ENCODE results near the gene UBTD1.
A peak's percentile ranks its signal among the peaks of the same experiment; 100 is the strongest.
"Not testable (repeated sequence)": the region's sequence is repeated elsewhere in the genome, so short reads cannot be mapped to it uniquely, and the experiment has no call there.

The UBTD1 gene

DNA sequence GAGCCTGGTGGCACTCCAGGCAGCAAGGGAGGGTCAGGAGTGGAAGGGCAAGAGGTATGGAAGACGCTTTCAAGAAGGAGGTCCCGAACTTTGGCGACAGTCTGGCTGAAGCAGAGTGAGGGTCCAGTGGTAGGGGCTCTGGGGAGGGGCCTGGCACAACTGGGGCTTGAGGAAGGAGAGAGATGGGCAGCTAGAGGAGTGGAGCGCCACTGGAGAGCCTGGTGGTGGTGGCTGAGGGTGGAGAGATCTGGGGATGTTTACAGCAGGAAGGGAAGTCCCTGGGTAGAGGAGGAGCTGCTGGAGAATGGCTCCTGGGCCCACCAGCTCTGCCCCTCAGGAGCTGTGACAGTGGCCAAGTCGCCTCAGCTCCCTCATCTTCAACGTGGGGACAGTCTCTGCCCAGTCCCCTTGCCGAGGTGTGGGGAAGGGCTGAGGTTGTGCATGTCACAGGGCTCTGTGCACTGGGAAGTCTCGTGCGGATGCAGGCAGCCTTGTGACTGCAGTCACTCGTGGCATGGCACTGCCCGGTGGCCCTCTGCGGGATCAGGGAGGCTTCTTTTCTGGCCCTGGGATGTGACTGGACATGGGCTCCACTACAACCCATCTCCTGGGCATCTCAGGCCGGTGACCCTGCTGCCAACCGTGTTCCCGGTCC is 18.5 kb downstream of the UBTD1 start:
- DNase-seq: no peak

DNA sequence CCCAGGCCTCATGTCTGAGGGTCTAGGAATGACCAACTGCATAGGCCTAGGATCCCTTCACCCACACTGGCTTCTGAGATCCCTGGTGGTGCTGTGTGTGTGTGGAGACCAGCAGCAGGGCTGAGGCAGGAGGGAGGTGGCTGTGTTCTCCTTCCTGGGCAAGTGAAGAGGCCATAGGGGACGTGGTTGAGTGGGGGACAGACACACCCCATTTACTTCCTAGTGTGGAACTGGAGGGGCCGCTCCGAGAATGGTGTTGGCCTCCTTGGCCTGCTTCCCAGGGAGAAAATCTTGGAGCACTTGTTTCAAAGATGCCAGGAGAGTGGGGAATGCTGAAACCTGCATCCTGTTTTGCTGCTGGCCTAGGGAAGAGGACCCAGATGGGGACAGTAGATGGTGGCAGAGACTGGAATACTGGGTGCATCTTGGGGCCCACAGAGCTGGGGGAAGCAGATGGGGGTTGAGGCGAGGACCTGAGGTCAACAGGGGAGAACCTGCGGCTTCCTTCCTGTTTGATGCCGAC is 19.1 kb downstream of the UBTD1 start:
- DNase-seq: no peak

DNA sequence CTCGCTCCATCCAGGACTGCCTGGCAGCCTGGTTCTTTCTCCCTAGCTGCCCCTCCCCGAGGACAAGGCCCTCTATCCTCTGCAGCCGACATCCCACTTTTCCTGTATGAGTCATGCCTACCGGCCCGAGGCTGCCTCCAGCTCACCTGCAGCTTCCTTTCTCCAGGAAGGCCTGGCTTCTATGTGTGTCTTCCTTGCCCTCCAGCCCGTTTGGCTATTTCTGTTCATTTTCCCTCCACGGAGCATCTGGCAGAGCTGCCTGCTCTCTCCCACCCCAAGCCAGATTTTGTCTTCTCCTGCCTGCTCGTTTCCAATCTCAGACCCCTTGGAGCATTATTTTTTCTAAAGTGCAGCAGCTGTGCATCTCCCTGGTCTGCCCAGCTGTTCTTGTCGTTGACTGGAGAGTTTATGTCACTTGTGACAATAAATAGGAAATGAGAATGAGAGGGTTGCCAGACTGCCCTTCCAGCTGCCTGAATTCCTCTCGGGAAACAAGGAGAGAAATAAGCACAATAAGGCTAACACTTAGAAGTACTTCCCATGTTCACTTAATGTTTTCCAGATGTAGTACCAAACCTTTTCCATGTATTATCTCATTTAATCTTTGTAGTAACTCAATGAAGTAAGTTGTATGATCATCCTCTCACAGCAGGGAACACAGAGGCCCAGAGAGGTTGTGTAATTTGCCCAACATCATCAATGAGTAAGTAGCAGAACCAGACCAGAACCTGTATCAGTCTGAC is 19.7 kb downstream of the UBTD1 start:
- DNase-seq: peak; percentile 36

DNA sequence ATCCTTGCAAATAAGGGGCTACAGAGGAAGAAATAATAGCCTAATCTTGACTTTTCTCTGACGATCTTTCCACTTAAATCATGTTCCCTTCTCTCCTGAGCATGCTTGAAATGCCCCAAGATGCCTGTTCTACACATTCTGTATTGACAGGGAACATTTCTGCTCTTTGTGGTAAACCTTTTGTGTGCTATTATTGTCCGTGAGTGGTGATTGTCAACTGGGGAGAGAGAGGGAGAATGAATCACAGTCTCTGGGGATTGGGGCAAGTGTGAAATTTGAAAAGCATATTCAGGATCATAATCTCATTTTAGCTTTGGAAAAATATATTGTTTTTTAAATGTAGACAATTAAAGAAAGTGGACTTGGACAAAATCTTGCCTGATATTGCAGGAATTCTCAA is 20.6 kb downstream of the UBTD1 start:
- DNase-seq: no peak

DNA sequence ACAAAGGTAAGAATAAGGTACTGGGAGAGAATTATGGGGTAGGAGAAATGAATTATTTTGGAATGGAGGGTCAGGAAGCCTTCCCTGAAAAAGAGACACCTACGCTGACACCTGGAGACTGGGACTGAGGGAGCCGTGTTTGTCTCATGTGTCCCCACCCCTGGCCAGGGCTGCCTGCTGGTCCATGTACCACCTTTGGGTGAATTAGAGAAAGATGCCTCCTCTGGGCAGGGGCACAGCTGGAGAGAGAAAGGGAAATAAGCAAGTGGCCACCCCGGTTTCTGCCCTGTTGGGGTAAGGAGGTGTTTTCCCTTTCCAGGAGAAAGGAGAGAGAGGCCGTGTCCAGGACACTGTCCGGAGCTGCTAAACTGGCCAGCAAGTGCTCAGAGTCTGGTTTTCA is 21.8 kb downstream of the UBTD1 start:
- DNase-seq: no peak

DNA sequence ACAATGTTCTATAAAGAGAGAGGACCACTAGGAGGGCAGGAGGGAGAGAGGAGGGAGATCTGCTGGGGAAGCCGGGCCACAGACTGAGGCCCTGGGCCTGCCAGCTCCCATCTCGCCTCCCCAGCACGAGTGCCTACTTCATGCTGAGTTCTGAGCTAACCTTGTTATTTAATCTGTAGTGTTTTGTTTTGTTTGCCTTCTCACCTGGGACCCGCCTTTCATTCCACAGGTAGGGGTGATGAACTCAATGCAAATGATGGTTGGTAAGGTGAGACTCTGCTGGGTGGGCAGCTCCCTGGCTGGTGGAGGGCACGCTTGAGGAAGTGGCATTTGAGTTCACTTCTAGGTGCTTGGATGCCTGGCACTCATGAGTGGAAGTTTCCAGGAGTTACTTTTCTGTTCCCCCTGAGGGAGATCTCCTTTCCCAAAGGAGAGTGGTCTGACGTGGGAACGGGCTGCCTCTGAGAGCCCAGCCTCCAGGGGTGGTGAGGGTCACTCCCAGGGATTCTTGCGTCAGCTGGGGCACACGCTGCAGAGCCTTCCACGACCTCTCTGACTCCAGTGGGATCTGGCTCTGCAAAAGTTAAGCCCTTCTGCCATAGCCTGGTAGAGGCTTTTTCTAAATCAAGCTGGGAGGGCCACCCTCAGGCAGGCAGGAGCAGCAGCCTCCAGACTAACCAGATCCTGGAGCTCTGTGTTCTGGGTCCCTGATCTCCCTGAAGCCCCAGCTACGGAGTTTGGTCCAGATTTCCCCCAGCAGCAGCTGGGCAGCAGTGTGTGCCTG is 22.4 kb downstream of the UBTD1 start:
- DNase-seq: no peak

DNA sequence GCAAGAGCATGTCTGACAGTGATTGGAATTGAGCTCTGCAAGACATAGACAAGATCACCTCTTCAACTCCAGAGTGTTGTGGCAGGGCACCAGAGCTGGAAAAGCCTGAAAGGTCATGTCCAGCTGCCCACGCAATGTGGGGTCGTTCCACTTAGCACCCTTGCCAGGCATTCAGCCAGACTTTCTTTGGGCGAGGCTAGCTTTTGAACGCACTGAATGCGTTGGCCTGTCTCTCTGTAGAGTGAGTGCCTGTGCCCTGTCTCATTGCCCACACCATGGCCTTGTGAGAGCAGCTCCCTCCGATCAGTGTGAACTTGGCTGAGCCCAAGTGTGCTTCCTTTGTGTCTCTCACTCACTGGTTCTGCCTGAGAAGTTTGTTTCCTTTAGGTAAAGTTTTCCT is 23.3 kb downstream of the UBTD1 start:
- DNase-seq: no peak

DNA sequence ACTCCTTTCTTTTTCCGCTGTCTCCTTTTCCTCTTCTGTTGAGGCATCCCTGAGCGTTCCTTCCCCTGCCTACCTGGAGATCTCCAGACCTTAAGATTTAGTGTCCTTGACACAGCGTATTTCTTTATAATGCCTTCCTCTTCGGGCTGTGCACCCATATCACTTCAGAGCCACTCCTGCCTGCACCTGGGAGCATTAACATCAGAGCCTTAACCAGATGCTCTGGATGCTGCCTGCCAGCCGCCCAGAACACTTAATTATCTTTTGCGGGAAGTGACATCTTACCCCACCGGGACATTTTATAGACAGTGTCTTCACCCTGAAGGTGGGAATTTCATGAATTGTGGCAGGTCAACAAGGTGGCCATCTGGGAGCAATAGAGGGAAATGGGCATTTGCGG is 24.2 kb downstream of the UBTD1 start:
- DNase-seq: no peak

DNA sequence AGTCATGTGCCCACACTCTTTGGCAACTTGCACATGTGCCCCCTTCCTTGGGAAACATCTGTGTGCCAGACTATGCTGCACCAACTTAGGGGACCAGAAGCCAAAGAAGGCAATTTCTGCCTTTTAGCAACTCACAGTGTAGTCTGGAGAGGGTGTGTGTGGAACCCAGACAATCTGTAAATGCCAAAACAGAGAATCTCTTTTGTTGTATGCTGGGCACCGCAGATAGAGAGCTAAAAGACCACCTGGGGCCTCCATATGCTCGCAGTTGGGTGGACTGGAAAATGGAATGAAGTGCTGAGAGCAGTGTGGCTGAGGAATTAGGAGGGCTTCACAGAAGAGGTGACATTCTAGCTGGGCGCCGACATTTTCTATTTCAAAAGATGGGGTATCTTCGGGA is 26.4 kb downstream of the UBTD1 start:
- DNase-seq: no peak

DNA sequence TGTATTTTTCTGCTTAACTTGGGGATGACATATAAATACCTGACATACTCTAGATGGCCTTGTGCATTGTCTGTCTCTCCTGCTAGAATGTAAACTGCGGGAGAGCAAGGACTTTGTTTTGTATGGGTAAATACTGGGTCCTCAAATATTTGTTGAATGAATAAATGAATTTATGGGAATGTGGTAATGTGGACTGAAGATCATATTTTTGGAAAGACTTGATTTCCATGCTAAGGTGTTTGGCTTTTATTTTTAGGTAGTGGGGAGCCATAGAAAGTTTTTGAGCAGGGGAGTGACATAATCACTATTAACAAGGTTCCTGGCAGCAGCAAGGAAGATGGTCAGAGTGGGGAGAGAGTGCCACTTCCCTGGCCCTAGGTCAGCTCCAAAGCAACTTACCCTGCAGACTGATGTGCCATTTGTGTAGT is 27.0 kb downstream of the UBTD1 start:
- no peak for DNase-seq

DNA sequence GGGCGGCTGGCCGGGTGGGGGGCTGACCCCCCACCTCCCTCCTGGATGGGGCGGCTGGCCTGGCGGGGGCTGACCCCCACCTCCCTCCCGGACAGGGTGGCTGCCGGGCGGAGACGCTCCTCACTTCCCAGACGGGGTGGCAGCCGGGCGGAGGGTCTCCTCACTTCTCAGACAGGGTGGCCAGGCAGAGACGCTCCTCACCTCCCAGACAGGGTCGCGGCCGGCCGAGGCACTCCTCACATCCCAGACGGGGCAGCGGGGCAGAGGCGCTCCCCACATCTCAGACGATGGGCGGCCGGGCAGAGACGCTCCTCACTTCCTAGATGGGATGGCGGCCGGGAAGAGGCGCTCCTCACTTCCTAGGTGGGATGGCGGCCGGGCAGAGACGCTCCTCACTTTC is 30.2 kb downstream of the UBTD1 start:
- not testable (repeated sequence) for DNase-seq

DNA sequence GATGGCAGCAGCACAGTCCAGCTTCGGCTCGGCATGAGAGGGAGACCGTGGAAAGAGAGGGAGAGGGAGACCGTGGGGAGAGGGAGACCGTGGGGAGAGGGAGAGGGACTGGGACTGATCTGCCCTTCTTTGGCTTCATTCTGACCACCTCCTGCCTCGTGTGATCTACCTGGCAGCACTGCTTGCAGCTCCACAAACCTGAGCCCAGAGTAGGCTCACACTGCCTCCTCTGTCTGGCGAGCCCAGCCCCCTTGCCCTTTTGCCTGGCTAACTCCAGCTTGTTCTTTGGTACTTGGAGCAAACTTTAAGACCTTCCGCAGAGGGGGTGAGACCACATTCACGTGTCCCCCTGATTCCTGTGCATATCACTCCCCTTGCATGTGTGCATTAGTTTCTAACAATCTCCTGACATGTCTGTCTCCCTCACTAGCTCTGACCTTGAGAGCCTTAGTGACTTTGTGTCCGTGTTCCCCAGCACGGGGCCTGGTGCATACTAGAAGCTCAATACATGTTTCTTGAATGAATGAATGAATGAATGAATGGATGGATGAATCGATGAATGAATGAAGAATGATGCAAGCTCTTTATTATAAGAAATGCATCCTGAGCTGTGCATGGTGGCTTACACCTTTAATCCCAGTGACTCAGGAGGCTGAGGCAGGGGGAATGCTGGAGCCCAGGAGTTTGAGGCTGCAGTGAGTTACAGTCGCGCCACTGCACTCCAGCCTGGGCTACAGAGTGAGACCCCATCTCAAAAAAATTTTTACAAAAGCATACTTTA is 31.2 kb downstream of the UBTD1 start:
- DNase-seq: no peak

DNA sequence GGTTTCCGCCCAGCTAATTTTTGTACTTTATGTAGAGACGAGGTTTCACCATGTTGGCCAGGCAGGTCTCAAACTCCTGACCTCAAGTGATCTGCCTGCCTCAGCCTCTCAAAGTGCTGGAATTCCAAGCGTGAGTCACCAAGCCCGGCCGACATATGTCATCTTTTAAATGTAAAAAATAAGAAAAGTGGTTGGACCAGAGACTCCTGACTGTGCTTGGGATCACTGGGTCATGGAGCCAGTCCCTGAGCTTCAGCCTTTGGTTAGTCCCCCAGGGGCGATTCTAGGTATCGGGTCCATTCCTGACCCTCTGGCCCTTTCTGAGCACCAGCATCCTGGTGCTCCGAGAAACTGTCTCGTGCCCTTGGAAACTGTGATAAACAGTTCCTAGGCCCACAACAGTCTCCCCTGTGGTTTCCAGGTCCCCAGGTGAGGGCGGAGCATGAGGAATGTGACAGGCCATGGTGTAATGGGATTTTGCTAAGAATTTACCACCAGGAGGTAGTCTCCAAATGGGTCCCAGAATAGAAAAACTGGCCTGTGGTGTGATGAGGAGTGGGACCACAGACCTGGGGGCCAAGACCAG is 32.8 kb downstream of the UBTD1 start:
- no peak for DNase-seq

DNA sequence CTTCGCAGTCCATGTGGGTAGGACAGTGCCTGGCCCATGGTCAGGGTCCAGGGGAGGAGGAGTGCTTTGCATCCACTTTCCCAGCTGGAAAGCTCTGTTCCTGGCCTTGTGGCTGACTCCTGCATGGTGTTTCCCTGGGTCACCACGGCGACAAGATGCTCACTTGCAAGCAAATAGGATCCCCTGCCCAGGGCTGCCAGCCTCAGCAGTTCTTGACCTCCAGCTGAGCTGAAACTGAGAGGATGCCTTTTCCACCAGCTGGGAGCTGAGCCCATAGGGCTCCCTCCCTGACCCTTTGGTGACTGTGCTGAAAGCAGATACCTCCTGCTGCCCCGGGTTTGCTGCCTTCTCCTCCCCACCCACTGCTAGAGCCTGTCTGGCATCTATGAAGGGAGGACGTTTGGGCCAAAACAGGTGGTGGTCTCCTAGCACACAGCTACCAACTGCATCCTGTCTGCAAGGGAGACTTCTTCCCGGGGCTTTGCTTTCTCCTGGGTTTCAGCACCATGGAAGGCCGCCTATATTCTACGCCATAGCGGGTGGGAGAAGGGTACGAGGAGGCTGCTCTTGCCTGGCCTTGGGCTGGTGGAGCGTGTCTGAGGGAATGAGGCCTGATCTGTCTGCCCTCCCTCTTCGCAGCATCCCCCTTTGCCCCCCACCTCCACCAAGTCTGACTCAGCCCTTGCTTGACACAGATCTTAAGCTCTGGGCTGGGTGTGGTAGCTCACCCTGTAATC is 34.4 kb downstream of the UBTD1 start:
- no peak for DNase-seq

DNA sequence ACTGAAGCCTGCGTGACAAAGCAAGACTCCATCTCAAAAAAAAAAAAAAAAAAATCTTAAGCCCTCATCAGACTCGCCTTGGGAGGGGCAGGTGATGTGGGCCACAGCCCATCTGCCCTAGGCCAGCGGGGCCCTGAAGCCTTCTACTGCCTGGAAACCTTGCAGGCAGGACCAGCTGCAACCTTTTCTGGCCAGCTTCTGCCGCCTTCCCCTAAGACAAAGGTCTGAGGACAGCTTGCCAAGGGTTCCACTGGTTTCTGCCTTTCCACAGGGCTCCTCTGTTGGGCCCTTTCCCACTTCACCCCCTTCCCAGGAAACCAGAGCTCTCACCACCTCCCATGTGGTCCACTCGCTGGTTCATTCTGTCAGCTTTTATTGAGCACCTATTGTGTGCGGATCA is 35.2 kb downstream of the UBTD1 start:
- DNase-seq: no peak

DNA sequence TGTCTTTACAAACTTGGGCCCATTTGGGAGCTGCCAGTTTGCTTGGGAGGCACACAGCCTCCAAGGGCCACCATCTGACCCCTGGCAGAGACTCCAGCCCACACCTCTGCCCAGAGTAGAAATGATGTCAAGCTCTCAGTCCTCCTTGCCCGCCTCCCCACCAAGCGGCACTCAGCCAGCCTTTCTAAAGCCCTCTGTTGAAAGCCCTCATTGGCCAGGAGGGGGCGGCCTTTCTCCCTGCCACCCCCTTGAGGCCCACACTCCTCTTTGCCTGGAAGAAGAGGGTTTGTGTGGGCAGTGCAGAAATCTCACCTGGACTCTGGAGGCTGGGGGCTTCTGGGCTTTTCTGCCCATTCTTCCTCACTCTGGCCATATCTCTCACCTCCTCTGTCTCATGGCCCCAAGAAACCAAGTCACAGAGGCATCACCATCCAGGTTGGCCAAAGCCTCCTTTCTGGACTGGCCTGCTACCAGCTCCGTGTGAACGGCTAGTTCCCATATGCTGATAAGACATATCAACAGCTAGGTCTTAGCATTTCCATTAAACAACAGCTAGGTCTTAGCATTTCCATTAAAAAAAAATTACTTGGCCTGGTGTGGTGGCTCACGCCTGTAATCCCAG is 36.1 kb downstream of the UBTD1 start:
- peak; percentile 19 for DNase-seq

DNA sequence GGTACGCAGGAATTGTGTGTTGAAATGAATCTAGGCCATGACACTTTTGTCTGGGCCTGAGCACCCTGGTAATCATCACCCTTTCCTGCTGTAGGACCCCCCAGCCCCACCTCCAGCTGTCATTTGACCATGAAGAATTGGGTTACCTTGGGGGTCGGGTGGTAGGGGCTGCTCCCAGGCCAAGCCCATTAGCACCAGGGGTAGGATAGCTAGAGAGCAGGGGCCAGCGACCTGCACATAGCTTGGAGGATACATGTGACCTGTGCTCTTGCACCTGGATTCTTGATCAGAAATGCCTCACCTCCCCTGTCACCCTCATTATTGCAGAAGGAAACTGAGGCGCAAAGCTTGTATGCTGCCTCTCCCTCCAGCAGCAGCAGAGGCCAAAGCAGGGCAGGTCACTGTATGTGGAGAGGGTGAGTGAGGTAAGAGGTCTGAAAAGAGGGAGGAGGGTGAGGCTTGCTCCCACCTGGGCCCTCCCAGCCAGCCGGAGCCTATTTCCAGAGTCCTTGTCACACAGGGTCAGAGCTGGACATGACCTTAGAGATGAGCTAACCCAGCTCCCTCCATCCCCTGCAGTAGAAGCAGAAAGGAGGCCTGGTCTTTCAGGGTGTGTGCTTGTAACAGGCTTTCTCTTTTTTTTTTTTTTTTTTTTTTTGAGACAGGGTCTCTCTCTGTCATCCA is 38.6 kb downstream of the UBTD1 start:
- no peak for DNase-seq

DNA sequence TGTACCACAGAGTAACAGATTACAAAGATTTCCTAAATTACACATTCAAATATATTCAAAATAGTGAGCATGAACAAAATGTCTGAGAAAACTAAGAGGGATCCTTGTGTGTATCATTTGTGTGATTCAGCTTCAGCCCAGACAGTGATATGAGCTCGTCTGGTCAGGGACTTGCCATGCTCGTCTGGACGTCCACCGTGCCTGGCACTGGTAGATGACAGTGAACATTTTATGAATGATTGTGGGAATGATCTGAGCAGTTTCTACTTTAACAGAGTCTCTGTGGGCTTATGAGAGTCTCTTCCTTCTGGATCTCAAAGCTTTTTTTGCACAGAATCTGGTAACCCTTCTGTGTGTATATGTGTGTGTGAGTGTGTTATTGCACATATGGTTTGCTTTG is 39.7 kb downstream of the UBTD1 start:
- DNase-seq: no peak

DNA sequence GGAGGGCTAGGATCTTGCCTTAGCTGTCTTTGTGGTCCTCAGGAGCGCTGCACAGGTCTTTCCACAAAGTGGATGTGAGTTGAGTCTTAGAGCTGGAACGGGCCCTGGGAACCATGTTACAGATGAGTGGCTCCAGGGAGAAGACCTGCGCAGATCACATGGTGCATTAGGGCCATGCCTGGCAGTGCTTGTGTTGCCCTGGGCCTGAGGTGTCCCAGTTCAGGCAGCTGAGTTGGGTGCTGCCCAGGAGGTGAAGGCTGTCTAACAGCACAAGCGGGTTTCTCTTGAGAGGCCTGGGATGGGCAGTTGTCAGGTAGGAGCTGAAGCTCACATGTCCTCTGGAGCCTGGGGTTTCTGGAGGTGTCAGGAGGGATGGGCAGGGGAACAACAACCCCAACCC is 40.1 kb downstream of the UBTD1 start:
- no peak for DNase-seq

DNA sequence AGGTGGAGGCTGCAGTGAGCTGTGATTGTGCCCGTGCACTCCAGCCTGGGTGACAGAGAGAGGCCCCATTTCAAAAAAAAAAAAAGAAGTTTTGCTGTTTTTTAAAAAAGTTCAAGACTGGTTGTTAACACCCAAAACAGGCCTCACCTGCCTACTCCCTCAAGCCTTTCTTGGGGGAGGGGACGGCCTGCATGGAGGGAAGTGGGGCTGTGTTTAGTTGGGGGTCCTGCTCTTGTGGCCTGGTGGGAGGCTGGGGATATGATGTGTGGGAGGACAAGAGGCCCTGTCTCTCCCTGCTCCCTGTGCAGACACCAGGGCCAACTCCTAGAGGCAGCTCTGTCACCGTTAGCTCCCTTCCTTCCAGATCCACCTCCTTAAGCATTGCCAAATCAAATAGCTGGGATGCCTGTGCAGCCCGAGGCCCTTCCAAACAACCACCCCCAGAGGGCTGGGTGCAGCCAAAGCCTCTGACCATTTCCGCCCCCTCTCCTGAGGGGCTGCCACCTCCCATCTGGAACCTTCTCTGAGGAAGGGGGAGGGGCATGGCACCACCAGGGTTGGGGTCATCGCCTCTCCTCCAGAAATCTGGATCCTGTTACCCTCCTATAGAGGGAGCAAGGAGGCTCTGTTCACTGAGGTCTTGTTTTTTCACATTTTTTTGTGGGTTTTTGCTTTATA is 40.9 kb downstream of the UBTD1 start:
- DNase-seq: peak; percentile 81

All from fibroblast of skin of right quadriceps (primary cell).